ENCODE results near the gene CYP11A1. TPM values are rescaled to one million over a fixed set of nuclear protein-coding genes. Genes with fewer than 3 reads are reported as not detected.

CYP11A1 gene
- total RNA-seq, 1 donor from 2014 or later, result not detected

DNA sequence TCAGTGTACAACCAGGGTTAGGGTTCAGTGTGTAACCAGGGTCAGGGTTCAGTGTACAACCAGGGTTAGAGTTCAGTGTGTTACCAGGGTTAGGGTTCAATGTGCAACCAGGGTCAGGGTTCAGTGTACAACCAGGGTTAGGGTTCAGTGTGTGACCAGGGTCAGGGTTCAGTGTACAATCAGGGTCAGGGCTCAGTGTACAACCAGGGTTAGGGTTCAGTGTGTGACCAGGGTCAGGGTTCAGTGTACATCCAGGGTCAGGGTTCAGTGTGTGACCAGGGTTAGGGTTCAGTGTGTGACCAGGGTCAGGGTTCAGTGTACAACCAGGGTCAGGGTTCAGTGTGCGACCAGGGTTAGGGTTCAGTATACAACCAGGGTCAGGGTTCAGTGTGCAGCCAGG is 33.3 kb downstream of the CYP11A1 start:
- ChIA-PET CTCF (no interaction called here), POLR2A (no interaction called here)
- TF ChIP-seq, protein P1, sequence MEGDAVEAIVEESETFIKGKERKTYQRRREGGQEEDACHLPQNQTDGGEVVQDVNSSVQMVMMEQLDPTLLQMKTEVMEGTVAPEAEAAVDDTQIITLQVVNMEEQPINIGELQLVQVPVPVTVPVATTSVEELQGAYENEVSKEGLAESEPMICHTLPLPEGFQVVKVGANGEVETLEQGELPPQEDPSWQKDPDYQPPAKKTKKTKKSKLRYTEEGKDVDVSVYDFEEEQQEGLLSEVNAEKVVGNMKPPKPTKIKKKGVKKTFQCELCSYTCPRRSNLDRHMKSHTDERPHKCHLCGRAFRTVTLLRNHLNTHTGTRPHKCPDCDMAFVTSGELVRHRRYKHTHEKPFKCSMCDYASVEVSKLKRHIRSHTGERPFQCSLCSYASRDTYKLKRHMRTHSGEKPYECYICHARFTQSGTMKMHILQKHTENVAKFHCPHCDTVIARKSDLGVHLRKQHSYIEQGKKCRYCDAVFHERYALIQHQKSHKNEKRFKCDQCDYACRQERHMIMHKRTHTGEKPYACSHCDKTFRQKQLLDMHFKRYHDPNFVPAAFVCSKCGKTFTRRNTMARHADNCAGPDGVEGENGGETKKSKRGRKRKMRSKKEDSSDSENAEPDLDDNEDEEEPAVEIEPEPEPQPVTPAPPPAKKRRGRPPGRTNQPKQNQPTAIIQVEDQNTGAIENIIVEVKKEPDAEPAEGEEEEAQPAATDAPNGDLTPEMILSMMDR (IDR thresholded peaks at IDR 0.05), result no peak
- no peaks in the 10 kb centered on the region for H3K4me1 Mint-ChIP-seq
- H3K36me3 Mint-ChIP-seq (ENCODE audit: low read depth), result no peaks in the 10 kb centered on the region
- no peak overlapping the region for H3K27ac Mint-ChIP-seq
- H3K4me3 Mint-ChIP-seq, result no peak overlapping the region
- ATAC-seq (ENCODE audit: low read depth) (no peak), DNase-seq (no peak)
- no peaks in the 10 kb centered on the region for H3K27me3 Mint-ChIP-seq
- H3K9me3 Mint-ChIP-seq, result no peaks in the 10 kb centered on the region
- intact Hi-C loops (cut with micrococcal nuclease), result no loop called here

DNA sequence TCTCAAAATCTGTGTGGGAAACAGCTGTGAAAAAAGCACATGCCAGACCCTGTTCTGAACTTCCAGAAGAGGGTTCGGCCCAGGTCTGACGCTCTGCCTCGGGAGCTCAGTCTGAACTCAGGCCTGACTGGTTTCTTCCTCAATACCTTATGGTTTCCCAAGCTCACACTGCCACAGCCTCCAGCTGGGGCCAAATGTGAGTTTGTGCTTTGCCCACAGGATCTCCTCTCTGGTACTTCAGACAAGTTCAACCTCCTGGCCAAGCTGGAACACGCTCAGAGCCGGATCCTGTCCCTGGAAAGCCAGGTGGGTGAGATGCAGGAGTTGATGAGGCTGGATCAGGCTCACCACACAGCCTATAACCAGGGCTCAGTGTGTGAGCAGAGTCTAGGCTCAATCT is 33.8 kb downstream of the CYP11A1 start:
- intact Hi-C loops (cut with micrococcal nuclease), result no loop called here
- ATAC-seq (ENCODE audit: low read depth), result no peak

DNA sequence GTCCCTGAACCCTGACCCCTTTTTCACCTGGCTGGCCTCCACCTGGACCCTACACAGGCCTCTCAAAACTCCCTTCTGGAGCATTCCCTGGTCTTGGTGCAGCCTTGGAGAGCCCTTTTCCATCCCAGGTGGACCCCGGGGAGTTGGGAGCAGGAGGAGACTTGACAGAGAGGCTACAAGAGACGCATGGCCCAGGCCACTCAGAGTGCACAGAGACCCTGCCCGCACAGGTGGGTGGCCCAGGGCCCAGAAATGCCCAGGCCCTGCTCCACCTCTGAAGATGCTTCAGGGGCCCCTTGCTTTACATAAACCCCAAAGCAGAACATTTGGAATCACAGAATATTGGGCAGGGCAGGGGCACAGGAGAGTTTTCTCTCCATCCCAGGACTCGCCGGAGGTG is 34.4 kb downstream of the CYP11A1 start:
- H3K36me3 Mint-ChIP-seq (ENCODE audit: low read depth), result no peaks in the 10 kb centered on the region
- POLR2A ChIA-PET, result no interaction called here
- H3K27me3 Mint-ChIP-seq, result no peaks in the 10 kb centered on the region
- H3K27ac Mint-ChIP-seq, result no peak overlapping the region
- TF ChIP-seq, protein P1 (IDR thresholded peaks at IDR 0.05), result no peak
- no peak for ATAC-seq (ENCODE audit: low read depth)
- intact Hi-C loops (cut with micrococcal nuclease), result no loop called here
- H3K4me1 Mint-ChIP-seq, result no peaks in the 10 kb centered on the region
- H3K9me3 Mint-ChIP-seq, result no peaks in the 10 kb centered on the region
- H3K4me3 Mint-ChIP-seq, result no peak overlapping the region
- DNase-seq, result no peak
- CTCF ChIA-PET, result no interaction called here

More for the DNA sequence above, 33.8 kb downstream of the CYP11A1 start:
- Mint-ChIP-seq H3K27me3 (no peaks in the 10 kb centered on the region), H3K36me3 (ENCODE audit: low read depth) (no peaks in the 10 kb centered on the region), H3K4me1 (no peaks in the 10 kb centered on the region), H3K4me3 (no peak overlapping the region), H3K27ac (no peak overlapping the region), H3K9me3 (no peaks in the 10 kb centered on the region)
- CTCF ChIA-PET, result no interaction called here
- TF ChIP-seq, protein P1 (IDR thresholded peaks at IDR 0.05), result no peak
- POLR2A ChIA-PET, result no interaction called here
- DNase-seq, result no peak

DNA sequence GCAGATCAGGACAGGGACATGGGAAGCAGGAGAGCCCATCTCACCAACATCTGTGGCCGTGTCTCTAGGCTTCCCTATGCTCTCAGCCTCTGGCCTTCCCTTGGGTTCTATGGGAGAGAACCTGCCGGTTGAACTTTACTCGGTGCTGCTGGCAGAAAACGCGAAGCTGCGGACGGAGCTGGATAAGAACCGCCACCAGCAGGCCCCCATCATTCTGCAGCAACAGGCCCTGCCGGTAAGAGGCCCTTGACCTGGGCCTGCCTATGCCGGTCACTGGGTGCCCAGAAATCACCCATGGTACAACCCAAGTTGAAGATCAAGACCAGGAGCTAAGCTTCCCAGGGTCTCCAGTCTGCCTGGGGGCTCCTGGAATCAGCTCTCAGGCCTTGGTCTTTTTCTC is 34.8 kb downstream of the CYP11A1 start:
- intact Hi-C loops (cut with micrococcal nuclease), result no loop called here
- ChIA-PET POLR2A (no interaction called here), CTCF (no interaction called here)
- H3K9me3 Mint-ChIP-seq, result no peaks in the 10 kb centered on the region
- DNase-seq, result no peak
- no peaks in the 10 kb centered on the region for H3K27me3 Mint-ChIP-seq
- H3K36me3 Mint-ChIP-seq (ENCODE audit: low read depth), result no peaks in the 10 kb centered on the region
- TF ChIP-seq, protein P1 (IDR thresholded peaks at IDR 0.05), result no peak
- ATAC-seq (ENCODE audit: low read depth), result no peak
- no peak overlapping the region for H3K27ac Mint-ChIP-seq
- H3K4me3 Mint-ChIP-seq, result no peak overlapping the region
- H3K4me1 Mint-ChIP-seq, result no peaks in the 10 kb centered on the region

DNA sequence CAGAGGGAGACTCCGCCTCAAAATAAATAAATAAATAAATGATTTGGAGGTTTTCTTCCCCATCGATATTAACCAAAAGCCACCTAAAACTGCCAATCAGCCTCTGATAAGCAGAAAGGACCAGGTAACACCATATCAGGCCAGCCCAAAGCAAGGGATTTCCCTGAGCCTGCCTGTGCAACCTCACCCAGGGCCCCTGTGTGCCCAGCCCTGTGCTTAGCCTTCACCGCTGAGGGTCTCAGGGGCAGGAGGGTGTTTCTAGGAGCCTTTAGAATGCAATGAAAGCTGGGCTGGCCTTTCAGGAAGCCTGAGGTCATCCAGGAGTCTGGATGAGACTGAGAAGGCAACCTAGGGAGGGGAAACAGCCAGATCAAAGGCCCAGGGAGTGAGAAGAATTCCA is 35.4 kb downstream of the CYP11A1 start:
- DNase-seq (no peak), ATAC-seq (ENCODE audit: low read depth) (no peak)
- no peaks in the 10 kb centered on the region for H3K4me1 Mint-ChIP-seq
- POLR2A ChIA-PET, result no interaction called here
- no peaks in the 10 kb centered on the region for H3K27me3 Mint-ChIP-seq
- intact Hi-C loops (cut with micrococcal nuclease), result no loop called here
- no peaks in the 10 kb centered on the region for H3K9me3 Mint-ChIP-seq
- no peak overlapping the region for H3K27ac Mint-ChIP-seq
- TF ChIP-seq, protein P1 (IDR thresholded peaks at IDR 0.05), result no peak
- CTCF ChIA-PET, result no interaction called here
- H3K4me3 Mint-ChIP-seq, result no peak overlapping the region
- H3K36me3 Mint-ChIP-seq (ENCODE audit: low read depth), result no peaks in the 10 kb centered on the region
